G401 (cell line): ENCODE data around the gene SSMEM1. TPM values are rescaled to one million over a fixed set of nuclear protein-coding genes. Genes with fewer than 3 reads are reported as not detected.
"Not testable (repeated sequence)": the region's sequence is repeated elsewhere in the genome, so short reads cannot be mapped to it uniquely, and the experiment has no call there.

ENCODE experiments used
- DNase-seq: peaks from one replicate; pipeline ENCODE4 v3.0.0-alpha.2; 2015; ENCODE audit warnings: low spot score
- in situ Hi-C: cut with HindIII; loops from 2 replicates; pipeline ENCODE4 v1.10.0; 2016; ENCODE audit warnings: low sequenced_read_pairs, mixed read lengths
- total RNA-seq: library from RNA; depleted of rRNA; stranded (reverse); fragments of >200 nt; shearing (Covaris generic); gene quantifications from 2 replicates; pipeline ENCODE4 v1.2.3, GENCODE V29; 2014; rRNA removed

Gene SSMEM1
- not detected in 2 replicates for total RNA-seq

- in situ Hi-C loops, result no loop called here
- DNase-seq, result no peak
Observed at GRCh38 chr7:130207642-130208041, at the start of gene SSMEM1. TSS of gene SSMEM1 (plus strand) at chr7:130207860. CDS start at chr7:130207911, 51 bp downstream.

GRCh38 chr7:130160023-130160422 is 47.6 kb upstream of the SSMEM1 start:
- in situ Hi-C loops, result no loop called here
- no peak for DNase-seq

- no peak for DNase-seq
- in situ Hi-C loops, result no loop called here
Observed at GRCh38 chr7:130160455-130160854, 47.2 kb upstream of the SSMEM1 start.

GRCh38 chr7:130162196-130162595 is 45.5 kb upstream of the SSMEM1 start:
- in situ Hi-C loops, result no loop called here
- DNase-seq, result no peak

- no peak for DNase-seq
- in situ Hi-C loops, result no loop called here
Observed at GRCh38 chr7:130174237-130174959, 33.3 kb upstream of the SSMEM1 start.

GRCh38 chr7:130178251-130178650 is 29.4 kb upstream of the SSMEM1 start:
- in situ Hi-C loops, result no loop called here
- no peak for DNase-seq

GRCh38 chr7:130179631-130180030 is 28.0 kb upstream of the SSMEM1 start:
- in situ Hi-C loops, result no loop called here
- DNase-seq, result no peak

GRCh38 chr7:130180571-130181262 is 26.9 kb upstream of the SSMEM1 start:
- no peak for DNase-seq
- in situ Hi-C loops, result no loop called here

GRCh38 chr7:130181263-130181605 is 26.4 kb upstream of the SSMEM1 start:
- no peak for DNase-seq
- in situ Hi-C loops, result no loop called here

GRCh38 chr7:130182990-130183389 is 24.7 kb upstream of the SSMEM1 start:
- no peak for DNase-seq
- in situ Hi-C loops, result no loop called here

- in situ Hi-C loops, DNase-seq: not testable (repeated sequence)
Observed at GRCh38 chr7:130184349-130184748, 23.3 kb upstream of the SSMEM1 start.

- in situ Hi-C loops, result no loop called here
Observed at GRCh38 chr7:130187360-130187759, 20.3 kb upstream of the SSMEM1 start.

GRCh38 chr7:130189343-130189742 is 18.3 kb upstream of the SSMEM1 start:
- DNase-seq, result no peak
- in situ Hi-C loops, result no loop called here

More at GRCh38 chr7:130187360-130187759, 20.3 kb upstream of the SSMEM1 start:
- no peak for DNase-seq

- DNase-seq, result no peak
- in situ Hi-C loops, result no loop called here
Observed at GRCh38 chr7:130191791-130192190, 15.9 kb upstream of the SSMEM1 start.

GRCh38 chr7:130195396-130195795 is 12.3 kb upstream of the SSMEM1 start:
- in situ Hi-C loops, result no loop called here
- no peak for DNase-seq

GRCh38 chr7:130196476-130196875 is 11.2 kb upstream of the SSMEM1 start:
- no peak for DNase-seq
- in situ Hi-C loops, result no loop called here

GRCh38 chr7:130197094-130197493 is 10.6 kb upstream of the SSMEM1 start:
- DNase-seq, result no peak
- in situ Hi-C loops, result no loop called here

- no peak for DNase-seq
- in situ Hi-C loops, result no loop called here
Observed at GRCh38 chr7:130201796-130202195, 5.9 kb upstream of the SSMEM1 start.

GRCh38 chr7:130205084-130205947 is 2.3 kb upstream of the SSMEM1 start, which contains the start of gene TMEM209:
TSS of gene TMEM209 (minus strand) at chr7:130205406. CDS start at chr7:130205375, 31 bp downstream.
- peak; percentile 96 for DNase-seq
- in situ Hi-C loops, result no loop called here

- in situ Hi-C loops, result no loop called here
Observed at GRCh38 chr7:130207033-130207432, 627 bp upstream of the SSMEM1 start.

More at GRCh38 chr7:130207033-130207432, 627 bp upstream of the SSMEM1 start:
- DNase-seq, result no peak
